ENCODE results near the gene TAOK1.
A peak's percentile ranks its signal among the peaks of the same experiment; 100 is the strongest.

Gene TAOK1

GRCh38 chr17:29588562-29589411 lies 198.6 kb downstream of the TAOK1 start:
- DNase-seq (ENCODE audit: low read depth), result peak; percentile 41
- no peak for TF ChIP-seq CTCF (conservative IDR thresholded peaks at IDR 0.05; ENCODE audit: low read depth, low read length)
- peak overlapping the region; percentile 74 for H3K4me3 ChIP-seq (ENCODE audit: low read depth, low read length)

- DNase-seq (ENCODE audit: low read depth), result peak; percentile 79
- TF ChIP-seq CTCF (conservative IDR thresholded peaks at IDR 0.05; ENCODE audit: low read depth, low read length), result no peak
- H3K4me3 ChIP-seq (ENCODE audit: low read depth, low read length), result peak within 1 kb of the TSS; percentile 74
Measured at GRCh38 chr17:29589524-29590410, 199.6 kb downstream of the TAOK1 start, which contains the start of gene GIT1. TSS of gene GIT1 (minus strand) at chr17:29589648. CDS start at chr17:29589378, 270 bp downstream.

GRCh38 chr17:29590411-29591145 lies 200.4 kb downstream of the TAOK1 start:
- peak overlapping the region; percentile 44 for H3K4me3 ChIP-seq (ENCODE audit: low read depth, low read length)
- no peak for TF ChIP-seq CTCF (conservative IDR thresholded peaks at IDR 0.05; ENCODE audit: low read depth, low read length)
- DNase-seq (ENCODE audit: low read depth), result peak; percentile 48

GRCh38 chr17:29591146-29591736 lies 201.1 kb downstream of the TAOK1 start:
- no peak for TF ChIP-seq CTCF (conservative IDR thresholded peaks at IDR 0.05; ENCODE audit: low read depth, low read length)
- peak; percentile 47 for DNase-seq (ENCODE audit: low read depth)
- peak overlapping the region; percentile 44 for H3K4me3 ChIP-seq (ENCODE audit: low read depth, low read length)

GRCh38 chr17:29591737-29592608 lies 201.8 kb downstream of the TAOK1 start:
- peak; percentile 76 for DNase-seq (ENCODE audit: low read depth)
- H3K4me3 ChIP-seq (ENCODE audit: low read depth, low read length), result peak overlapping the region; percentile 44
- peak; percentile 93 for TF ChIP-seq CTCF (conservative IDR thresholded peaks at IDR 0.05; ENCODE audit: low read depth, low read length)

Data from choroid plexus epithelial cell (primary cell).